HepG2 (cell line): ENCODE data around the gene CCDC33. TPM values are rescaled to one million over a fixed set of nuclear protein-coding genes. Genes with fewer than 3 reads are reported as not detected.

Experiments
- ATAC-seq: fragments of 200-7000 bp; cut with Tn5 transposase; 3 replicates; pipeline ENCODE4 v1.9.1; 2020; ENCODE audit warnings: mild to moderate bottlenecking, moderate library complexity
- BruUV-seq: library from RNA; stranded (reverse); fragments of 400-500 nt; replicated peaks from 2 replicates; lab custom pipeline; 2021; lab: Mats Ljungman, UMichigan
- CTCF ChIA-PET: fragments of 300-600 bp; formaldehyde crosslinking; extraction: SDS; loops from one replicate; lab custom pipeline; 2021; ENCODE audit warnings: low total read pairs, inconsistent platforms, low intra/inter-chr PET ratio; lab: Yijun Ruan, JAX
- POLR2A ChIA-PET: fragments of 350-600 bp; sonication (Branson Sonifier 250); formaldehyde crosslinking; loops from one replicate; lab custom pipeline; 2020; ENCODE audit warnings: antibody characterized with exemption, inconsistent platforms; lab: Yijun Ruan, JAX
- DNase-seq: peaks from one replicate; pipeline ENCODE4 v3.0.0-alpha.2; 2015; ENCODE audit warnings: low spot score
- FAIRE-seq: peaks from 3 replicates; lab custom pipeline; 2011; peaks lifted over from hg19 to GRCh38; lab: Jason Lieb, UNC
- H2AFZ ChIP-seq: one replicate; pipeline ENCODE4 v1.6.1; 2011; ENCODE audit warnings: low read length, inconsistent platforms
- H3K27ac ChIP-seq: fragments of 300-600 bp; 3 replicates; pipeline ENCODE4 v1.8.0; 2011; ENCODE audit warnings: mixed run types, mild to moderate bottlenecking, mixed read lengths, low read length, inconsistent platforms; ENCODE audit not compliant: insufficient read depth; ENCODE audit errors: extremely low read length
- H3K27me3 ChIP-seq, 2 experiments: fragments of 200-600 bp in 1 of 2; 2 replicates in 1 of 2; 3 replicates in 1 of 2; pipeline versions ENCODE4 v1.6.0 to v1.8.0; 2011; ENCODE audit warnings: low read length in 2 of 2, mild to moderate bottlenecking in 2 of 2, moderate library complexity in 2 of 2, inconsistent platforms in 1 of 2; ENCODE audit not compliant: insufficient read depth in 2 of 2, control insufficient read depth in 1 of 2
- H3K36me3 ChIP-seq, 2 experiments: fragments of 200-600 bp in 1 of 2; replicated peaks in 1 of 2; 2 replicates in 1 of 2; 3 replicates in 1 of 2; pipeline versions ENCODE4 v1.5.1 to v1.8.0; 2011; ENCODE audit warnings: low read length in 2 of 2, inconsistent platforms in 1 of 2; ENCODE audit not compliant: insufficient read depth in 2 of 2, control insufficient read depth in 1 of 2
- H3K4me1 ChIP-seq: 2 replicates; pipeline ENCODE4 v1.5.1; 2012; ENCODE audit warnings: low read length, inconsistent platforms; ENCODE audit not compliant: insufficient read depth
- H3K4me2 ChIP-seq: 2 replicates; pipeline ENCODE4 v1.6.0; 2011; ENCODE audit warnings: low read depth, low read length, inconsistent platforms
- H3K4me3 ChIP-seq, 3 experiments: fragments of 200-600 bp in 1 of 3; sonication (generic), shearing (Covaris generic) in 1 of 3; replicated peaks in 1 of 3; 2 replicates each; pipeline ENCODE4 v1.5.1; 2011 to 2016; ENCODE audit warnings: low read length in 3 of 3, inconsistent platforms in 2 of 3, low read depth in 2 of 3, mild to moderate bottlenecking in 2 of 3, control low read depth in 1 of 3, mixed read lengths in 1 of 3; ENCODE audit not compliant: insufficient read depth in 1 of 3
- H3K79me2 ChIP-seq: one replicate; pipeline ENCODE4 v1.6.1; 2011; ENCODE audit warnings: low read length, inconsistent platforms; ENCODE audit not compliant: insufficient read depth
- H3K9ac ChIP-seq: 2 replicates; pipeline ENCODE4 v1.6.0; 2011; ENCODE audit warnings: mild to moderate bottlenecking, low read depth, low read length, inconsistent platforms; ENCODE audit not compliant: insufficient read depth
- H3K9me3 ChIP-seq: 2 replicates; pipeline ENCODE4 v1.5.1; 2012; ENCODE audit warnings: mild to moderate bottlenecking, low read length
- H4K20me1 ChIP-seq: 2 replicates; pipeline ENCODE4 v1.6.0; 2011; ENCODE audit warnings: inconsistent platforms, mild to moderate bottlenecking, low read length, moderate library complexity; ENCODE audit not compliant: insufficient read depth
- RARG ChIP-seq: sonication (generic); formaldehyde crosslinking; IDR thresholded peaks from 2 replicates; pipeline ENCODE4 v1.4.0; 2020; ENCODE audit warnings: low read depth, mild to moderate bottlenecking, missing genetic modification reagents
- RCOR2 ChIP-seq: IDR thresholded peaks from 2 replicates; pipeline ENCODE4 v1.6.1; 2016; ENCODE audit warnings: missing biosample characterization, missing genetic modification reagents
- RNF2 ChIP-seq: fragments of 450-650 bp; conservative IDR thresholded peaks from 2 replicates; pipeline ENCODE4 v1.6.1; 2016; ENCODE audit warnings: low read depth
- STAG1 ChIP-seq: sonication (generic); formaldehyde crosslinking; IDR thresholded peaks from 2 replicates; pipeline ENCODE4 v1.4.0; 2020; ENCODE audit warnings: missing genetic modification reagents
- ZFAT ChIP-seq: sonication (generic); formaldehyde crosslinking; conservative IDR thresholded peaks from 2 replicates; pipeline ENCODE4 v1.8.1; 2023; ENCODE audit warnings: missing genetic modification reagents, inconsistent platforms
- ZNF230 ChIP-seq: sonication (generic); formaldehyde crosslinking; IDR thresholded peaks from 2 replicates; pipeline ENCODE4 v1.4.0; 2020; ENCODE audit warnings: mild to moderate bottlenecking, missing genetic modification reagents
- ZNF549 ChIP-seq: sonication (generic); formaldehyde crosslinking; IDR thresholded peaks from 2 replicates; pipeline ENCODE4 v1.5.0; 2020; ENCODE audit warnings: missing genetic modification reagents
- WGBS: methylation state at CpG from one replicate; pipeline ENCODE4 v1.1.6; 2017; ENCODE audit warnings: low lambda C conversion rate; 5-methylcytosine and 5-hydroxymethylcytosine counted together
- in situ Hi-C: cut with HindIII; loops from 2 replicates; pipeline ENCODE4 v1.10.0; 2017; ENCODE audit warnings: low pct_unique_long_range_greater_than_20kb; ENCODE audit not compliant: extremely low pct_ligation_motif_present
- intact Hi-C: fragments of 100-400 bp; cut with micrococcal nuclease; formaldehyde crosslinking; loops from one replicate; pipeline ENCODE4 v1.10.0; 2022; ENCODE audit not compliant: unreplicated experiment
- polyA plus RNA-seq, 8 experiments: library from polyadenylated mRNA; depleted of rRNA in 3 of 8; stranded (reverse) in 7 of 8; unstranded in 1 of 8; fragments of >200 nt; fragmentation: Illumina TruSeq in 4 of 8; extraction: Trizol in 4 of 8; gene quantifications; 2 replicates each; pipeline versions ENCODE4 v1.2.1 to v1.2.3, GENCODE V29; 2011 to 2016; ENCODE audit warnings: low read depth in 4 of 8, missing spikeins in 1 of 8, mixed read lengths in 1 of 8; ENCODE audit not compliant: insufficient read depth in 1 of 8
- total RNA-seq, 5 experiments: library from RNA; depleted of rRNA; stranded (reverse); fragments of >200 nt; fragmentation: Illumina TruSeq; extraction: Trizol; gene quantifications; 2 replicates each; pipeline ENCODE4 v1.2.3, GENCODE V29; 2016; ENCODE audit warnings: low read depth in 1 of 5
- TF ChIP-seq, protein P1 (sequence below): sonication (generic); formaldehyde crosslinking; IDR thresholded peaks from 2 replicates; pipeline ENCODE4 v1.5.0; 2020; ENCODE audit warnings: missing genetic modification reagents, mild to moderate bottlenecking, borderline replicate concordance
- TF ChIP-seq, protein P2 (sequence below): sonication (generic); formaldehyde crosslinking; IDR thresholded peaks from 2 replicates; pipeline ENCODE4 v1.4.0; 2020; ENCODE audit warnings: missing genetic modification reagents
- TF ChIP-seq, protein P3 (sequence below): sonication (generic); formaldehyde crosslinking; IDR thresholded peaks from 2 replicates; pipeline ENCODE4 v1.5.0; 2020; ENCODE audit warnings: mild to moderate bottlenecking, missing genetic modification reagents, moderate library complexity
- TF ChIP-seq, protein P4 (sequence below): sonication (generic); formaldehyde crosslinking; IDR thresholded peaks from 2 replicates; pipeline ENCODE4 v1.4.0; 2020; ENCODE audit warnings: low read depth, missing genetic modification reagents

CCDC33 gene
- total and polyA plus RNA-seq, 2 of the 13 experiments (the other 11 are each of a cell fraction or from before 2014, with no cell fraction given) = 0.30 TPM; not detected in 1

DNA sequence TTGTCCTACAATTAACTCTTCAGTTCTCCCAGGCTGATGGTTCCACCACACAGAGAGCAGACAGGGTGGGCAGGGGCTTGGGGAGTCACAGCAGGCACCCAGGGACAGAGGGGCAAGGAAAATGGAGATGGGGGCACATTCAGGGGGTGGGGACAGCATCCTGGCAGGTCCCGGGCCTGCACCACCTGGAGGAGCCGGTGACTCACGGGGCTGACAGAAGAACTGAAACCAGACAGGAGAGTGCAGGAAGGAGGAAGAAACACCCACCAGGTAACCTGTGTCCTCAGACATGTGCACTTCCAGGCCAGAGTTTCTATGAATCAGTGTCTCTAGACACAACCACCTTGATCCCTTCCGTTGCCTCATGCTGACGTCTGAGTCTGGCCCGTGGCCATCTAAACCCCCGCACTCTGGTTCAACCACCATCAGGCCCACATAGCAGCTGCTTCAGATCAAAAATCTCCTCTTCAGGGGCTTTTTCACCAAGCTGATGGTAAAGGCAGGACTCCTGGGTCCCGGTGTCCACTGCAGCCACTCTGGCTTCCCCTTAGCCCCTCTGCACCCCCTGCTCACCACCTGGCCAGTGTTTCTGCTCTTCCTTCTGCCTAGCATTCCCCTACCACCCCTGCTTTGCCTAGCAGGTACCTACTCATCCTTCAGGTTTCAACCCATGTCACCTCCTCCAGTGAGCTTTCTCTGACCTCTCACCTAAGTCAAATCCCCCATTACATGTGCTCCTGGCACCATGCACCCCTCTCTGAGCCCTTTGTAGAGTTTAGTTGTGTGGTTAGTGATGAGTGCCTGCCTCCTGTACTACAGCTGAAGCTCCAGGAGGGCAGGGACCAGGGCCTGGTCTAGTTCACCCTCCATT is 147.8 kb downstream of the CCDC33 start:
- Histone ChIP-seq H3K9me3 (no peaks in the 10 kb centered on the region), H4K20me1 (no peaks in the 10 kb centered on the region), H2AFZ (no peak overlapping the region), H3K4me1 (peaks cover 80% of the 10 kb centered on the region), H3K4me3 (peak overlapping the region in 2 of 3 experiments; percentile 6 to 44; a peak in 3 of 6 replicates), H3K79me2 (no peaks in the 10 kb centered on the region), H3K4me2 (peak overlapping the region; percentile 70), H3K36me3 (no peaks in the 10 kb centered on the region), H3K27me3 (peaks cover 3 to 10% of the 10 kb centered on the region in 2 experiments; a peak in 2 of 5 replicates), H3K9ac (0 out of 2 replicates have a peak overlapping the region, but pooled peaks have one; percentile 21), H3K27ac (no peak overlapping the region)
- 16% methylated on average over 8 of the region's 8 CpGs for WGBS
- no peak for DNase-seq
- ChIA-PET CTCF (interaction anchor here (2.0 to 3.5 kb wide), 2 partner anchors 55 to 99 kb away, joined by 7 to 77 read pairs; no protein-coding TSS in a partner anchor), POLR2A (interaction anchor here (1.1 to 8.8 kb wide), 8 partner anchors 10 to 77 kb away, joined by 3 to 124 read pairs (median 8); partner anchors contain the start of genes SEMA7A and UBL7)
- FAIRE-seq = no peak
- ATAC-seq = no peak
- TF ChIP-seq RNF2 (no peak), STAG1 (CRISPR knock-in tag) (peak; percentile 40), RARG (CRISPR knock-in tag) (no peak), RCOR2 (CRISPR knock-in tag) (no peak), ZFAT (no peak), ZNF549 (CRISPR knock-in tag) (no peak), ZNF230 (CRISPR knock-in tag) (0 out of 2 replicates have a peak, but pooled peaks have one; percentile 36)
- TF ChIP-seq, protein P1, sequence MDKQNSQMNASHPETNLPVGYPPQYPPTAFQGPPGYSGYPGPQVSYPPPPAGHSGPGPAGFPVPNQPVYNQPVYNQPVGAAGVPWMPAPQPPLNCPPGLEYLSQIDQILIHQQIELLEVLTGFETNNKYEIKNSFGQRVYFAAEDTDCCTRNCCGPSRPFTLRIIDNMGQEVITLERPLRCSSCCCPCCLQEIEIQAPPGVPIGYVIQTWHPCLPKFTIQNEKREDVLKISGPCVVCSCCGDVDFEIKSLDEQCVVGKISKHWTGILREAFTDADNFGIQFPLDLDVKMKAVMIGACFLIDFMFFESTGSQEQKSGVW = no peak
- TF ChIP-seq, protein P2, sequence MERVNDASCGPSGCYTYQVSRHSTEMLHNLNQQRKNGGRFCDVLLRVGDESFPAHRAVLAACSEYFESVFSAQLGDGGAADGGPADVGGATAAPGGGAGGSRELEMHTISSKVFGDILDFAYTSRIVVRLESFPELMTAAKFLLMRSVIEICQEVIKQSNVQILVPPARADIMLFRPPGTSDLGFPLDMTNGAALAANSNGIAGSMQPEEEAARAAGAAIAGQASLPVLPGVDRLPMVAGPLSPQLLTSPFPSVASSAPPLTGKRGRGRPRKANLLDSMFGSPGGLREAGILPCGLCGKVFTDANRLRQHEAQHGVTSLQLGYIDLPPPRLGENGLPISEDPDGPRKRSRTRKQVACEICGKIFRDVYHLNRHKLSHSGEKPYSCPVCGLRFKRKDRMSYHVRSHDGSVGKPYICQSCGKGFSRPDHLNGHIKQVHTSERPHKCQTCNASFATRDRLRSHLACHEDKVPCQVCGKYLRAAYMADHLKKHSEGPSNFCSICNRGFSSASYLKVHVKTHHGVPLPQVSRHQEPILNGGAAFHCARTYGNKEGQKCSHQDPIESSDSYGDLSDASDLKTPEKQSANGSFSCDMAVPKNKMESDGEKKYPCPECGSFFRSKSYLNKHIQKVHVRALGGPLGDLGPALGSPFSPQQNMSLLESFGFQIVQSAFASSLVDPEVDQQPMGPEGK = peak; percentile 10; the same call in 1 of the 2 replicates
- TF ChIP-seq, protein P3, sequence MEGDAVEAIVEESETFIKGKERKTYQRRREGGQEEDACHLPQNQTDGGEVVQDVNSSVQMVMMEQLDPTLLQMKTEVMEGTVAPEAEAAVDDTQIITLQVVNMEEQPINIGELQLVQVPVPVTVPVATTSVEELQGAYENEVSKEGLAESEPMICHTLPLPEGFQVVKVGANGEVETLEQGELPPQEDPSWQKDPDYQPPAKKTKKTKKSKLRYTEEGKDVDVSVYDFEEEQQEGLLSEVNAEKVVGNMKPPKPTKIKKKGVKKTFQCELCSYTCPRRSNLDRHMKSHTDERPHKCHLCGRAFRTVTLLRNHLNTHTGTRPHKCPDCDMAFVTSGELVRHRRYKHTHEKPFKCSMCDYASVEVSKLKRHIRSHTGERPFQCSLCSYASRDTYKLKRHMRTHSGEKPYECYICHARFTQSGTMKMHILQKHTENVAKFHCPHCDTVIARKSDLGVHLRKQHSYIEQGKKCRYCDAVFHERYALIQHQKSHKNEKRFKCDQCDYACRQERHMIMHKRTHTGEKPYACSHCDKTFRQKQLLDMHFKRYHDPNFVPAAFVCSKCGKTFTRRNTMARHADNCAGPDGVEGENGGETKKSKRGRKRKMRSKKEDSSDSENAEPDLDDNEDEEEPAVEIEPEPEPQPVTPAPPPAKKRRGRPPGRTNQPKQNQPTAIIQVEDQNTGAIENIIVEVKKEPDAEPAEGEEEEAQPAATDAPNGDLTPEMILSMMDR (CRISPR knock-in tag) = peak; percentile 24; the same call in 1 of the 2 replicates
- TF ChIP-seq, protein P4, sequence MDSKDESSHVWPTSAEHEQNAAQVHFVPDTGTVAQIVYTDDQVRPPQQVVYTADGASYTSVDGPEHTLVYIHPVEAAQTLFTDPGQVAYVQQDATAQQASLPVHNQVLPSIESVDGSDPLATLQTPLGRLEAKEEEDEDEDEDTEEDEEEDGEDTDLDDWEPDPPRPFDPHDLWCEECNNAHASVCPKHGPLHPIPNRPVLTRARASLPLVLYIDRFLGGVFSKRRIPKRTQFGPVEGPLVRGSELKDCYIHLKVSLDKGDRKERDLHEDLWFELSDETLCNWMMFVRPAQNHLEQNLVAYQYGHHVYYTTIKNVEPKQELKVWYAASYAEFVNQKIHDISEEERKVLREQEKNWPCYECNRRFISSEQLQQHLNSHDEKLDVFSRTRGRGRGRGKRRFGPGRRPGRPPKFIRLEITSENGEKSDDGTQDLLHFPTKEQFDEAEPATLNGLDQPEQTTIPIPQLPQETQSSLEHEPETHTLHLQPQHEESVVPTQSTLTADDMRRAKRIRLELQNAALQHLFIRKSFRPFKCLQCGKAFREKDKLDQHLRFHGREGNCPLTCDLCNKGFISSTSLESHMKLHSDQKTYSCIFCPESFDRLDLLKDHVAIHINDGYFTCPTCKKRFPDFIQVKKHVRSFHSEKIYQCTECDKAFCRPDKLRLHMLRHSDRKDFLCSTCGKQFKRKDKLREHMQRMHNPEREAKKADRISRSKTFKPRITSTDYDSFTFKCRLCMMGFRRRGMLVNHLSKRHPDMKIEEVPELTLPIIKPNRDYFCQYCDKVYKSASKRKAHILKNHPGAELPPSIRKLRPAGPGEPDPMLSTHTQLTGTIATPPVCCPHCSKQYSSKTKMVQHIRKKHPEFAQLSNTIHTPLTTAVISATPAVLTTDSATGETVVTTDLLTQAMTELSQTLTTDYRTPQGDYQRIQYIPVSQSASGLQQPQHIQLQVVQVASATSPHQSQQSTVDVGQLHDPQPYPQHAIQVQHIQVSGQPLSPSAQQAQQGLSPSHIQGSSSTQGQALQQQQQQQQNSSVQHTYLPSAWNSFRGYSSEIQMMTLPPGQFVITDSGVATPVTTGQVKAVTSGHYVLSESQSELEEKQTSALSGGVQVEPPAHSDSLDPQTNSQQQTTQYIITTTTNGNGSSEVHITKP (CRISPR knock-in tag) = no peak
- intact Hi-C loops = loop anchor here (2.0 kb wide), 2 partner anchors 77 to 105 kb away; partner anchors contain the start of gene UBL7
- in situ Hi-C loops = loop anchor here (5.0 kb wide), 1 partner anchor 103 kb away; no protein-coding TSS in a partner anchor
- no TSS peak for BruUV-seq
